NB4 (cell line): Measurements from ENCODE around the gene TGFBR2.

ENCODE experiments used
- CTCF ChIP-seq: IDR thresholded peaks from one replicate; pipeline ENCODE4 v1.5.1; 2012; ENCODE audit warnings: low read depth, low read length
- MAX ChIP-seq: IDR thresholded peaks from 2 replicates; pipeline ENCODE4 v1.6.1; 2011; ENCODE audit warnings: low read depth, low read length
- MYC ChIP-seq: IDR thresholded peaks from 2 replicates; pipeline ENCODE4 v1.6.1; 2011; ENCODE audit warnings: low read depth, low read length

GRCh38 chr3:30617069-30617468, 10.7 kb downstream of the TGFBR2 start:
- TF ChIP-seq CTCF: no peak
- no peak for TF ChIP-seq MAX
- TF ChIP-seq MYC: no peak
